ENCODE data around the gene VEGFD.

- TF ChIP-seq CTCF (conservative IDR thresholded peaks at IDR 0.05 in 1 of 2, IDR thresholded peaks at IDR 0.05 in 1 of 2; ENCODE audit: low read depth in 1 of 2, low read length in 2 of 2) (no peak), EZH2 (IDR thresholded peaks at IDR 0.05; ENCODE audit: low read length, missing control alignments) (no peak)
Measured at GRCh38 chrX:15399962-15400391, 15.8 kb upstream of the VEGFD start.
